CD4-positive, alpha-beta T cell treated with Interferon gamma for 1 hour (primary cell): ENCODE measurements around the gene HMCN2.

Source experiments
- DNase-seq: peaks from one replicate; pipeline ENCODE4 v3.0.0-alpha.2; 2020

HMCN2 gene

DNA sequence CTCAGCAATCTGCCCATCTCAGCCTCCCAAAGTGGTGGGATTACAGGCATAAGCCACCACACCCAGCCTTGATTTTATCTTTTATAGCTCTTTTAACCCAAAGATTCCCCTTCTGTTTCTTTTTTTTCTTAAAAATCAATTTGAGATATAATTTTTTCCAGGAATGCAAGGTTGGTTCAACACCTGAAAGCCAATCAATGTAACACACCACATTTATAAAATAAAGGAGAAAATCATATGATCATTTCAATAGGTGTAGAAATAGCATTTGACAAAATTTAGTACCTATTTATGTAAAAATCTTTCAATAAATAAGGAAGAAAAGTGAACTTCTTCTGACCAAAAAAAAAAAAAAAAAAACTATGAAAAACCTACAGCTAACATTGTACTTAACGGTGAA, 175.5 kb downstream of the HMCN2 start:
- DNase-seq: no peak

DNA sequence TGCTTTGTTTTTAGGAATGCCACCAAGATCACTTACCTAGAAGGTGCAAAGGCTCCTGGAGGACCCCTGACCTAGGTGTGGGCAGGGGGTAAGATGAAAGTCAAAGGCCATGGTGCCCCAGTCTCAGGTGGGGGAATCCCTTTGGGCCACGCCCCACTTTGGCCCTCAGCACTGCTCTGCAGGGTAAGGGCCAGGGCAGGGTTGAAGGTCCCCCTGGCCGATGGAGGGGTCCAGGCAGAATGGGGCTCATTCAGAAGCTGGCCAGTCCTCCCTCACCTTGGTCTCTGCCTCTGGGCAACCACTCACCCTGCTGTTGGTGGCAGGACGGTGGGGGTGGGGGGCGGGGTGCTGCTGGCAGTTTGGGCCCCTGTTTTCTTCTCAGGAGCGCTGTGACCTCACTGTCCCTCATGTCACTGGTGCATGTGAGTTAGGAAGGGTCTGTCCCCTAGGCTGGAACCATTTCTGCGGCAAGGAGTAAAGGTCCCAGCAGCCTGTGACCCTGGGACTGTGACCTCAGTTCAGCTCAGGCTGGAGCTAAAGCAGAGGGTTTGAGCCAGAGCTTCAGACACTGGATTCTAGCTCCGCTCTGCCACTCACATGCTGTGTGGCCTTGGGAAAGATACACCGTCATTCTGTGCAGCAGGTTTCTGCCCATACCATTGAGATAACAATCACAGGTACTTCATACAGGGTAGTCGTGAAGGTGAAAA, 177.3 kb downstream of the HMCN2 start:
- DNase-seq: no peak

DNA sequence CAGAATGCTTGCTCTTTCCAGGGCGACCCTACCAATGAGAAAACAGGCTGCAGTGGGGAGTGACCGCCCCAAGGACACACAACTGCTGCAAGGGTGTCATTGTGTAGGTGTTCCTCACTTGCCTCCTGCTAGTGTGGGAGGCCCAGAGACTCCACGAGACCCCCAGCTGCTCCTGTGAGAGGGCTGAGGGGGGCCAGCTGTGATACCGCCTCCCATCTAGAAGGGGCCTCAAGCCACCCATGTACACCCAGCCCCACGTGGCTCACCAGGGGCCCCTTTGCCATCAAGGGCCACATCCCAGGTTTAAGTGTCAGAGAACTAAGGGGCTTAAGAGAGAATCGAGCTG, 177.9 kb downstream of the HMCN2 start:
- no peak for DNase-seq

DNA sequence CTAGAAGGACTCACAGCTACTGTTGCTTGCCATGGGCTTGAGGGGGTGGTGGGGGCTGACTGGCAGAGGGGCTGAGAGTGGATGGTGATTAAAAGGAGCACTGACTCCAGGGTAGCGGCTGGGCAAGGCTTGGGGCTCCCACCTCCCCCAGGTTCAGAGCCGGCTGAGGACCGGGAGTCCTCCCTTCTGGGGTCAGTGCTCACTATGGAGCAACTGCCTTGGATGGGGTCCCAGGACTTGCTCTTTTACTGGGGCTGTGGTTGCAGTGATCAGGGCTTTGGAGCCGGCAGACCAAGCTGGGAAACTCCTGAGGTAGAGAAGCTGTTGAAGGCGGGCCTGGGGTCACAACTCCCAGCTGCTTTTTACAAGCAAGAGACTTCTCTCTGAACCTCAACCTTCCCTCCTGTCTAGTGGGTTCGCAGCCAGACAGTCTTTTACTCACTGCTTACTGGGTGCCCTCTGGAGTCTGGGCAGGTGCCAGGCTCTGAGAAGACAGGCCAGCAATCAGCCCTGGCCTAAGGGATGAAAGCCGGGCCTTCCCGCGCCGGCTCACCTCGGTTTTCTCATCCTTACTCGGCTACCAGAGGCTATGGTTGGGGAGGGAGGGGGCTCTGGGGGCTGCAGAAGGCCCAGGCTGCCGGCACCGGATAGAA, 178.4 kb downstream of the HMCN2 start:
- DNase-seq: no peak

DNA sequence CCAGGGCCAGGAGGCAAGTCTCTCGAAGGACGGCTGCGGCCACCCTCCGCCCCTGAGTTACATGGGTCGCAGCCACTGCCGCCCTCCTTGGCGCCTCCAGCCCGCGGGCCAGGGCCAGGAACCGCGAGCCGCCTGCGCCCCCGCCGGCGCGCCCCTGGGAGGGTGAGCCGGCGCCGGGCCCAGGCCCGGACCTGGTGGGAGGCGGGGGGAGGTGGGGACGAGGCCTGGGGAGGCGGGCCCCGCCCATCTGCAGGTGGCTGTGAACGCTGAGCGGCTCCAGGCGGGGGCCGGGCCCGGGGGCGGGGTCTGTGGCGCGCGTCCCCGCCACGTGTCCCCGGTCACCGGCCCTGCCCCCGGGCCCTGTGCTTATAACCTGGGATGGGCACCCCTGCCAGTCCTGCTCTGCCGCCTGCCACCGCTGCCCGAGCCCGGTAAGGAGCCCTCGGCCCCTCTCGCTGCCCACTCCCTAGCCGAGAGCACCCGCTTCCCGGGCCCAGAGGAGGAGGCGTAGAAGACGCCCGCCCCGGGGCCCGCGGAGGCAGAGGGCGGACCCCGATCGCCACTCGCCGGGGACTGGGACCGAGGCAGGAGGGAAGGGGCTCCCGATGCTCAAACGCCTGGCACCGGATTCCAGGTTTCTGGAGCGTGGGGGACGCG, 179.1 kb downstream of the HMCN2 start, which contains the start of gene ASS1:
ASS1 (plus strand) TSS at position 397 of the 657 bp plus-strand sequence. CDS start 7,268 bp downstream, outside the sequence.
- peak; percentile 39 for DNase-seq

DNA sequence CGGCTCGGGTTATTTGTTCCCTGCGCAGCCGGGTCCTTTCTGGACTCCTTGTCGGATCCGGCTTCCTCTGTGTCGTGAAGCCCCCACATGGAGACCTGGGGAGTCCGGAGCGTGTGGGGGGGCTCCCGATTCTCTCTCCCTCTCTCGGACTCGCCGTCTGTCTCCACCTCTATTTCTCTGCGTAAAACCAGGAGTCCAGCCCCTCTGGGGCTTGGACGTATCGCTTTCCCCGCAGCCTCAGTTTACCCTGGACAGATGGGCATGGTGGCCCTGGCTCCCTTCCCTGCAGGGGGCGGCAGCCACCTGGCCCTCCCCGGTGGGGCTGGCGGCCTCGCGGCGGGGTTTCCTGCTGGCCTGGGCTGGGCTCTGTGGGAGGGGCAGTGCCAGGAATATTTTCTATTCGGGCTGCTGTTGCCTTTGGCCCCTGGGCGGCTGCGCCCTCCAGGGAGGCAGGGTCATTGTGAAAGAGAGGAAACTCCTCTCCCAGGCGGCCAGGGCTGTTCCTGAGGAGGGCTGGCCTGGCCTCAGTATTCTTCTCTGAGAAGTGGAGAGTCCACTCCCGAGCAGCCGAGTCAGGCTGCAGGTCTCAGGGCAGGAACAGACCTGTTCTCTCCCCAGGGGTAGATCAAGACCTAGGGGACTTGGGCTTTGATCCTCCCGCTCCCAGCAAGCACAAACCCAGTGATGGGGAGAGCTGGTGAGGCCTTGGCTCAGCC, 179.9 kb downstream of the HMCN2 start:
- no peak for DNase-seq

DNA sequence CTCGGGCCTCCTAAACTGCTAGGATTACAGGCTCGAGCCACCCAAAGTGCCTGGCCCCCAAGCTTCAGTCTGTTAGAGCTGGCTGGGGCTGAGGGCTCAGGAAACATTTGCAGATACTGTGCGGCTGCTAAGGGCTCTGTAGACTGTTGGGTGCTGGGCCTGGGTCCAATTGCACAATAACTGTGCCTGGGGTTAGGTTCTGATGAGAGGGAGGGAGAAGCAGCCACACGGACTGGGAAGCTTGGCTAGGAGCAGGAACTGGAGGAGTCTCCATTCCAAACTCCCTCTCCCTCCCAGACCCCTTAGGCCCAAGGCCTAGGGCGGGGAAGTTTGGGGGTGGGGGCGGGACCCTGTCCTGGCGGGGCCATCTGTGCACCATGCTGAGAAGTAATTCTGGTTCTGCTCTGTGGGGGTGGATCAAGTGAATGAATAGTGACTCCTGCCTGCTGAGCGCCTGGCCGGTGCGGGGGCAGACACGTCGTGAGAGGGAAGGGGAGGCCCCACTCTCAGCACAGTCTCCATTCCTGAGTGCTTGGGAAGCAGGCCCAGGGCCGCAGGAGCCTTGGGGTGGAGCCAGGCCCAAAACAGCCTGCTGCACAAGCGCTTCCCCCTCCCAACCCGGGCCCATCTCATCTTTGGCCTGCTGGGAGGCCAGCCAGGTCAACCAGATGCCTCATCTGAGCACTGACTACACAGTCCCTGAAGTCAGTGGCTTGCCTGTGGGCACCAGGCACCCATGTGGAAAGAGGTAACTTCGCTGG, 180.7 kb downstream of the HMCN2 start:
- no peak for DNase-seq

DNA sequence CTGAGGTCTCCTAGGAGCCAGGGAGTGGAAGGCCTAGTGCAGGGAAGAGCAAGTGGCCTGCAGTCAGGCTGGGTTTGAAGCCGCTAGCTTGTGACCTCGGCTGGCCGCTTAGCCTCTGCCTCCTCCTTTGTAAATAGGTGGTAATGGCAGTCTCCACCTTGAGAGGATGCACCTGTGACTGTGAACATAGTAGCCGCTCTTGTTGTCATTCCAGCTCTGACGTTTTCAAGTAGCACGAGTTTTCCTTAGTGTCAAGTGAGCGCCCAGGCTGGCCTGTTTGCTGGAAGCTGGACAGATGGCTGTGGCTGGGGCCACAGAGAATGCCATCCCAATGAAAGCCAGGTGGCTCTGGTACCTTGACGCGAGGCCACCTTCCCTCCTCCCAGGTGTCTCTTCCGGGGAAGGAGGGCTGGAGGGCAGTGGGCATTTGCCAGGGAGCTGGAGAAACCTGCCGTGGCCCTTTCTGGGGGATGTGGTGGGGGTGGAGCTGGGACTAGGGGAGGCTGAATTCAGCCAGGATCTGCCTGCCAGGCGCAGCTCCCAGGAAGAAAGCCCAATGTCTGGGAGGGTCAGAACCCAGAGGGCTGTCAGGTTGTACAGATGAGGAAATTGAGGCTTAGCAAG, 181.7 kb downstream of the HMCN2 start:
- DNase-seq: no peak

DNA sequence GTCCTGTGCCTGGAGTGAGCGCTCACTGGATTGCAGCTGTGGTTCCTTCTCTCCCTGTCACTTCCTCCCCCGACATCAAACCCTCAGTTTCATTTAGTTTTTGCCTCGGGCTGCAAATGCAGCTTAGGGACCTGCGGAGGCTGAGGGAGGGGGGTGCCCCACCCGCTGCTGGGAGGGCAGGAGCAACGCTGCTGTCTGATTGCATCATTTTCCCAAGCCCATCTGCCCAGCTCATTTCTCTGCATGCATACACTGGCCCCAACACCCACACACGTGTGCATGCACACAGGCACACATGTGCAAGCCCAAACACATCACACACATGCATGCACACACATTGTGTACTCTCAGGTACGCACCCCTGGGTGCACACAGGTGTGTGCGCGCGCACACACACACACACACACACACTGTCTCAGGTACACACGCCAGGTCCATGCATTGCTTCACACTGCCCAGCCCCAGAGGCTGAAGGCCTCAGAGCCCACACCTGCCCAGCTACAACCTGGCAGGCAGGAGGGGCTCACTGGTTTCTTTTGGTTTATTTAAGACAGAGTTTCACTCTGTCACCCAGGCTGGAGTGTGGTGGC, 182.6 kb downstream of the HMCN2 start:
- no peak for DNase-seq

DNA sequence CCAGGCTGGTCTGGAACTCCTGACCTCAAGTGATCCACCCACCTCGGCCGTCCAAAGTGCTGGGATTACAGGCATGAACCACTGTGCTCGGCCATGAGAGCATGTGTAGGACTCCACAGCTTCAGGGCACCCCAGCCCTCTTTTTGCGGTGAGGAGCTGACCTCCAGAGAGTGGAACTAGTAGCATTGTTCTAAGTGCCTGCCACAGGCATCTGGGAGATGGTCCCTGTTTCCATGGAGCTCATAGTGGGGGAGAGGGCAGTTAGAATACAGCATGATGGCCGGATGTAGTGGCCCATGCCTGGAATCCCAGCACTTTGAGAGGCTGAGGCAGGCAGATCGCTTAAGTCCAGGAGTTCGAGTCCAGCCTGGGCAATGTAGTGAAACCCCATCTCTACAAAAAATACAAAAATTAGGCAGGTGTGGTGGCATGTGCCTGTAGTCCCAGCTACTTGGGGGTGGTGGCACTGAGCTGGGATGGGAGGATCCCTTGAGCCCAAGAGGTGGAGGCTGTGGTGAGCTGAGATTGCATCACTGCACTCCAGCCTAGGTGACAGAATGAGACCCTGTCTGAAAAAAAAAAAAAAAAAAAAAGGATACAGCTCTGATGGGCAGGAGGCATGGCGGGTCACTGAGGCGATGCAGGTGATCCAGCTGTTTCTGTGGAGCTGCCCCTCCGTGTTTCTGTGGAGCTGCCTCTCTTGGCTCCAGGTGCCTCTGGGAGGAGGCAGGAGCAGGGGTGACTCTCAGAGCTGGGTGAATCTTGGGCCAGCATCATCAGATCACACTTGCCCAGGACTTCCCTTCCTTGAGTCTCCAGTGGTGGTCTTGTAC, 183.4 kb downstream of the HMCN2 start:
- DNase-seq: no peak

DNA sequence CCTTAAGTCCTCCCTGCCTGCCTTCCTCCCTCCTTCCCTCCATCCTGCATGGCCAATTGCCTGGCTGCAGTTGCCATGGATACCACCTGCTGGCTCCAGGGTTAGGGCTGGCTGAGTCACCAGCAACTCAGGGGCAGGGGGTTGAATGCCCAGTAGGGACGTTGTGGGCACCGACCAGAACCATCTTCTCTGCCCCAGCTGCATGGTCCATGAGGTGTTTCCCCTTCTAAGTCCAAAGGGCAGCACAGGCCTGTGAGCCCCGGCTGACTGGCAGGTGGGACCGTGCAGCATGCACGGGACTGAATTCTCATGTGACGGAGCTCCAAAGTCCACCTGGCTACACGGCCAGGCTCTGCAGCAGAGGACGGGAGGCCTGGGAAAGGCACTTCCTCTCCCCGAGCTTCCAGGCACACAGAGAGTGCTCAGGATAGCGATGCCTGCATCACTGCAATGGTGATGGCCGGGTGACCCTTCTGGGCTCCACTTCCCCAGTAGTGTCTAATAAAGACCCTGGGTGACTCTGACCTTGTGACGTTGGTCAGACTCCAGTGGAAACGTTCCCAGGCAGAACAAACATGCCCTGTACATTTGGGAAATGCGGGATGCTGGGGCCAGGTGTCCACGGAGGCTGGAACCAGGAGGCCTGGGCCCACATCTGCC, 184.9 kb downstream of the HMCN2 start:
- DNase-seq: no peak

DNA sequence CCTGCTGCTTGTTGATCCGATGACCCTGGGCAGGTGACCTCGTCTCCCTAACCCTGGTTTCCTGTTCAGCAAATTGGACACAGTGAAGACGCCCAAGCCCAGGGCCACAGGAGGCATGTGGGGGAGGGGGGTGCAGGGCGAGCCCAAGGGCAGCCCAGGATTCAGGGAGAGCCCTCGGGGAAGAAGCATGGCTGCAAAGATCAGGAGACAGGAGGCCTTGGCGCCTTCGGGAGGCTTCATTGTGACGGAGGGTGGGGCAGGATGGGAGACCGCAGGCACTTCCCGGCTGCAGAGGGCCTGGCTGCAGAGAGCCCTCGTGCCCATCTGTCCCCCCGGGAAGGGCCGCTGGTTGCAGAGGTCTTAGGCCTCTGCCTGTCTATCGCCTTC, 185.4 kb downstream of the HMCN2 start:
- DNase-seq: no peak

DNA sequence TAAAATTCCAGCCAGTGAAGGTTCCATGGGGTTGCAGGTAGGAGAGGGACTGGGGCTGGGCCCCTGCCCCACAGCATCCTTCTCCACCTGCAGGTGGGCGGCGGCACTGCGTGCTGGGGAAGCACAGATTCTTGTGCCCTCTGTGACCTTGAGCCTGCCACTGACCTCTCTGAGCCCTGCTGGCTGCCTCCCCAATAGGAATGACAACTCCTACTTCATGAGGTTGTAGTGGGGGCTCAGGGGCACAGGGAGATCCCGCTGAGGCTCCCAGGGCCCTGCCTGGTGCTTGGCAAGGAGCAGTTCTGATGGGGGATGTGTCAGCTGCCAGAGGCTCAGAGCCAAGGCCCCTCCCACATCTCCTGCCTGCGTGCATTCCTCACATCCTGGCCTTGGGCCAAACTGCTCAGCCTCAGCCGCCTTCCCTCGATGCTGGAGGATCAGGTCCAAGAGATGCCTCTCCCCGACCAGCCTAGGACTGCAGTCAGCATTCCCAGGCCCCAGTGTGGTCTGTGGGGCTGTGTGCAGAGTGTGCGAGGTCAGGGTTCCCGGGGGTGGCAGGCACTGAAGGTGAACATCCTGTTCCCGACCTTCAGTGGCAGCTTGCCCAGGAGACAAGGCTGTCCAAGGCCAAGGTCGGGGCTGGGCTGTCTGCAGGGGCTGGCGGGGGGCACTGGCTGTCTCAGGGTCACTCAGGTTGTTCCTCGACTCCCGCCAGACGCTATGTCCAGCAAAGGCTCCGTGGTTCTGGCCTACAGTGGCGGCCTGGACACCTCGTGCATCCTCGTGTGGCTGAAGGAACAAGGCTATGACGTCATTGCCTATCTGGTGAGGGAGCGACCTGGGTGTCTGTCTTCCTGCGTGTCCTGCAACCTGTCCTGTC, 186.2 kb downstream of the HMCN2 start:
- no peak for DNase-seq

DNA sequence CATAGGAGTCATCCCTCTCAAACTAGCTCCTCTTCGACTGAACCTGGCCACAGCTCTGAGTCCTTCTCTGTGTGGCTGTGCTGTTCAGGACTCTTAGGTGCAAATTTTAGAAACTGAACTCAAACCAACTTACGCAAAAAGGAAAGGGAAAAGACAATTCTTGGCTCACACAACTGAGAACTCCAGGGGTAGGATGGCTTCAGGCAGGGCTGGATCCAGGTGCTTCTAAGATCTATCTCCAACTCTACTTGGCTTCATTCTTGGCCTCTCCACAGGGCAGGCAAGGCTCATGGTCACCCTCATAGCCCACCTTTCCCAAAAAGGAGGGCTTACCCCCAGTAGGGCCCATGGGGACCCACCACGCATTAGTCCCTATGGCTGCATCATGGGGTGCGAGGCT, 187.3 kb downstream of the HMCN2 start:
- no peak for DNase-seq

DNA sequence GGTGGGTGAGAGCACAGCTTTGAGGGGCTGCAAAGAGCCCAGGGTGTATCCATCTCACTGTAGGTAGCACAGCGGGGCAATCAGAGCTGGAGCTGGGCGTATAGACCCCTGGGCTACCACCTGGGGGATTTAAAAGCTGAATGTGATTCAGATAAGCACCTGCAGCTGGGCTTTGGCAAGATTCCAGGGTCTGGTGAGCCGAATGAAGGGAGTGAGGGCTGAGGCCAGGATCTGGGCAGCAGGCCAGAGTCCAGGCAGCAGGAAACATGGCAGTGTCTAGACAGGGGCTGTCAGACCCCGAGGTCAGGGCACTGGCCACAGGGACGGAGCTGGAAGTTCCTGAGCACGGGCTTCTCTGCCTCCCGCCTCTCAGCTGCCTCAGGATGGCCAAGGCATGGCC, 187.9 kb downstream of the HMCN2 start:
- no peak for DNase-seq

DNA sequence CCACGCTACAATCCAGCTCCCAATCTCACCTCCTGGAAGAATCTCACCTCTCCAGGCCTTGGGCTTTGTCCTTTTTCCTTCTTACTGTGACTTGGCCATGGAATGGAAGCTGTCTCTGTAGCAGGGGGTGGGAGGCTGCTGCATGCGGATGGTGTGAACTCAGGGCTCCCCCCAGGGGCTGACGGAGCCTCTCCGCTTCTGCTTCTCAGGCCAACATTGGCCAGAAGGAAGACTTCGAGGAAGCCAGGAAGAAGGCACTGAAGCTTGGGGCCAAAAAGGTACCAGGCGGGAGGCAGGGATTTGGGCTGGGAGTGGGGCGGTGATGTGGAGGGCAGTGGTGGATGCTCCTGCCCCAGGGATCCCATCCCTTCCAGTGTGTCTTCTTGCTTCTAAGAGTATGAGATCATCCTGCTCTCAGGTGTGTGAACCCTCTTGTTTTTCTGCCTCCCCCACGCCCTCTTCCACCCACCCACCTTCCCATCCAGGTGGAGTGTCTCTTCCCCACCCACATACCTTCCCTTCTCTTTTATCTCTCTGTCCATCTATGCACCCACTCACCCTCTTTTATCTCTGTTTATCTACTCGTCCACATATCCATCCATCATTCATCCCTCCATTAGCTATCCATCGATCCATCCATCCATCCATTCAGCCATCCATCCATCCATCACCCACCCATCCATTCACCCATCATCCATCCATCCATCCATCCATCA, 188.7 kb downstream of the HMCN2 start:
- no peak for DNase-seq

DNA sequence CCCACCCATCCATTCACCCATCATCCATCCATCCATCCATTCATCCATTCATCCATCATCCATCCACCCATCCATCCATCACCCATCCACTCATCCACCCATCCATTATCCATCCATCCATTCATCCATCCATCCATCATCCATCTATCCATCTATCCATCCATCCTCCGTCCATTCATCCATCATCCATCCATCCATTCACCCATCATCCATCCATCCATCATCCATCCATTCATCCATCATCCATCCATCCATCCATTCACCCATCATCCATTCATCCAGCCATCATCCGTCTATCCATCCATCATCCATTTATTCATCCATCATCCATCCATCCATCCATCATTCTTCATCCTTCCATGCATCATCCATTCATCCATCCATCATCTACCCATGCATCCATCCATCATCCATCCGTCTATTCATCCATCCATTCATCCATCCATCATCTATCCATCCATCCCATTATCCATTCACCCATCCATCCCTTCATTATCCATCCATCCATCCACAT, 189.3 kb downstream of the HMCN2 start:
- DNase-seq: no peak

DNA sequence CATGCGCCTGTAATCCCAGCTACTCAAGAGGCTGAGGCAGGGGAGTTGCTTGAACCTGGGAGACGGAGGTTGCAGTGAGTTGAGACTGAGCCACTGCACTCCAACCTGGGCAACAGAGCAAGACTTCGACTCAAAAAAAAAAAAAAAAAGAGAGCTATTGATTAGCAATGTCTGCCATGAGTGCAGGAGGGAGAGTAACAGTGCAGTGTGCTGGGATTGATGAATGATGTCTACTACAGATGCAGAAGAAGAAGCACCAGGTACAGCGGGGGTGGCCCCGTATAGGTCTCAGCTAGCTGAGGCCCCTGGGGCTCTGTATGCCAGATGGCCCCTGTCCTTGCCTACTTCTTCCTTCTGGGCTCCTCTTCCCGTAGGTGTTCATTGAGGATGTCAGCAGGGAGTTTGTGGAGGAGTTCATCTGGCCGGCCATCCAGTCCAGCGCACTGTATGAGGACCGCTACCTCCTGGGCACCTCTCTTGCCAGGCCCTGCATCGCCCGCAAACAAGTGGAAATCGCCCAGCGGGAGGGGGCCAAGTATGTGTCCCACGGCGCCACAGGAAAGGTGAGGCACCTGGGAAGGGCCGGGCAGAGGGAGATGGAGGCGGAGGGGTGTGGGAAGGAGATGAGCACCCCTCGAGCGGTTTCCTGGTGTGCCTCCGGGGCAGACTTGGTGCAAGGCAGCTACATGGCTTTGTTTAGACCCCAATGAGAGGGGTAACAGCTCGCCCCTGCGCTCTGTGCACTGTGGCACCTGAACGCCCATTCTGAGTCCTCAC, 192.7 kb downstream of the HMCN2 start:
- DNase-seq: no peak
